ENCODE measurements around the gene POC1A.

Gene POC1A

GRCh38 chr3:52140769-52141168 is 13.5 kb downstream of the POC1A start:
- Histone ChIP-seq H3K27me3 (ENCODE audit: low read depth, low read length) (no peaks in the 10 kb centered on the region), H3K4me3 (ENCODE audit: low read depth in 1 of 2, low read length in 2 of 2) (no peak overlapping the region), H3K4me1 (ENCODE audit: control insufficient read depth in 1 of 2, insufficient read depth in 2 of 2, low read length in 2 of 2) (peaks cover 0 to 4% of the 10 kb centered on the region in 2 donors), H3K9me3 (ENCODE audit: control insufficient read depth in 1 of 2, low read length in 2 of 2) (no peaks in the 10 kb centered on the region), H3K27ac (ENCODE audit: low read length) (no peak overlapping the region), H3K36me3 (ENCODE audit: control insufficient read depth in 1 of 2, insufficient read depth in 2 of 2, low read length in 2 of 2) (no peaks in the 10 kb centered on the region)

GRCh38 chr3:52140000-52140399 is 14.2 kb downstream of the POC1A start:
- no peak overlapping the region for H3K4me3 ChIP-seq (ENCODE audit: low read depth in 1 of 2, low read length in 2 of 2)
- no peaks in the 10 kb centered on the region for H3K36me3 ChIP-seq (ENCODE audit: control insufficient read depth in 1 of 2, insufficient read depth in 2 of 2, low read length in 2 of 2)
- H3K27ac ChIP-seq (ENCODE audit: low read length): no peak overlapping the region
- no peaks in the 10 kb centered on the region for H3K27me3 ChIP-seq (ENCODE audit: low read depth, low read length)
- peaks cover 0 to 4% of the 10 kb centered on the region in 2 donors for H3K4me1 ChIP-seq (ENCODE audit: control insufficient read depth in 1 of 2, insufficient read depth in 2 of 2, low read length in 2 of 2)
- no peaks in the 10 kb centered on the region for H3K9me3 ChIP-seq (ENCODE audit: control insufficient read depth in 1 of 2, low read length in 2 of 2)

GRCh38 chr3:52137311-52137710 is 16.9 kb downstream of the POC1A start:
- no peaks in the 10 kb centered on the region for H3K9me3 ChIP-seq (ENCODE audit: control insufficient read depth in 1 of 2, low read length in 2 of 2)
- no peaks in the 10 kb centered on the region for H3K4me1 ChIP-seq (ENCODE audit: control insufficient read depth in 1 of 2, insufficient read depth in 2 of 2, low read length in 2 of 2)
- H3K4me3 ChIP-seq (ENCODE audit: low read depth in 1 of 2, low read length in 2 of 2): no peak overlapping the region
- H3K27me3 ChIP-seq (ENCODE audit: low read depth, low read length): no peaks in the 10 kb centered on the region
- H3K27ac ChIP-seq (ENCODE audit: low read length): no peak overlapping the region
- H3K36me3 ChIP-seq (ENCODE audit: control insufficient read depth in 1 of 2, insufficient read depth in 2 of 2, low read length in 2 of 2): no peaks in the 10 kb centered on the region

- H3K4me1 ChIP-seq (ENCODE audit: control insufficient read depth in 1 of 2, insufficient read depth in 2 of 2, low read length in 2 of 2): no peaks in the 10 kb centered on the region
- no peaks in the 10 kb centered on the region for H3K36me3 ChIP-seq (ENCODE audit: control insufficient read depth in 1 of 2, insufficient read depth in 2 of 2, low read length in 2 of 2)
- H3K27me3 ChIP-seq (ENCODE audit: low read depth, low read length): no peaks in the 10 kb centered on the region
- no peak overlapping the region for H3K27ac ChIP-seq (ENCODE audit: low read length)
- no peaks in the 10 kb centered on the region for H3K9me3 ChIP-seq (ENCODE audit: control insufficient read depth in 1 of 2, low read length in 2 of 2)
- no peak overlapping the region for H3K4me3 ChIP-seq (ENCODE audit: low read depth in 1 of 2, low read length in 2 of 2)
These were observed 17.7 kb downstream of the POC1A start for GRCh38 chr3:52136513-52136912.

GRCh38 chr3:52135332-52135731 is 18.9 kb downstream of the POC1A start:
- no peaks in the 10 kb centered on the region for H3K9me3 ChIP-seq (ENCODE audit: control insufficient read depth in 1 of 2, low read length in 2 of 2)
- H3K4me3 ChIP-seq (ENCODE audit: low read depth in 1 of 2, low read length in 2 of 2): no peak overlapping the region
- no peaks in the 10 kb centered on the region for H3K36me3 ChIP-seq (ENCODE audit: control insufficient read depth in 1 of 2, insufficient read depth in 2 of 2, low read length in 2 of 2)
- H3K27me3 ChIP-seq (ENCODE audit: low read depth, low read length): no peaks in the 10 kb centered on the region
- H3K27ac ChIP-seq (ENCODE audit: low read length): no peak overlapping the region
- no peaks in the 10 kb centered on the region for H3K4me1 ChIP-seq (ENCODE audit: control insufficient read depth in 1 of 2, insufficient read depth in 2 of 2, low read length in 2 of 2)

- Histone ChIP-seq H3K9me3 (ENCODE audit: control insufficient read depth in 1 of 2, low read length in 2 of 2) (no peaks in the 10 kb centered on the region), H3K27ac (ENCODE audit: low read length) (no peak overlapping the region), H3K36me3 (ENCODE audit: control insufficient read depth in 1 of 2, insufficient read depth in 2 of 2, low read length in 2 of 2) (no peaks in the 10 kb centered on the region), H3K4me3 (ENCODE audit: low read depth in 1 of 2, low read length in 2 of 2) (no peak overlapping the region), H3K27me3 (ENCODE audit: low read depth, low read length) (no peaks in the 10 kb centered on the region), H3K4me1 (ENCODE audit: control insufficient read depth in 1 of 2, insufficient read depth in 2 of 2, low read length in 2 of 2) (no peaks in the 10 kb centered on the region)
These were observed 19.5 kb downstream of the POC1A start for GRCh38 chr3:52134761-52135160.

- Histone ChIP-seq H3K36me3 (ENCODE audit: control insufficient read depth in 1 of 2, insufficient read depth in 2 of 2, low read length in 2 of 2) (no peaks in the 10 kb centered on the region), H3K9me3 (ENCODE audit: control insufficient read depth in 1 of 2, low read length in 2 of 2) (no peaks in the 10 kb centered on the region), H3K27ac (ENCODE audit: low read length) (no peak overlapping the region), H3K27me3 (ENCODE audit: low read depth, low read length) (no peaks in the 10 kb centered on the region), H3K4me3 (ENCODE audit: low read depth in 1 of 2, low read length in 2 of 2) (no peak overlapping the region), H3K4me1 (ENCODE audit: control insufficient read depth in 1 of 2, insufficient read depth in 2 of 2, low read length in 2 of 2) (no peaks in the 10 kb centered on the region)
These were observed 21.3 kb downstream of the POC1A start for GRCh38 chr3:52132930-52133329.

GRCh38 chr3:52132041-52132440 is 22.2 kb downstream of the POC1A start:
- H3K36me3 ChIP-seq (ENCODE audit: control insufficient read depth in 1 of 2, insufficient read depth in 2 of 2, low read length in 2 of 2): no peaks in the 10 kb centered on the region
- H3K27ac ChIP-seq (ENCODE audit: low read length): no peak overlapping the region
- H3K9me3 ChIP-seq (ENCODE audit: control insufficient read depth in 1 of 2, low read length in 2 of 2): no peaks in the 10 kb centered on the region
- H3K4me1 ChIP-seq (ENCODE audit: control insufficient read depth in 1 of 2, insufficient read depth in 2 of 2, low read length in 2 of 2): no peaks in the 10 kb centered on the region
- no peaks in the 10 kb centered on the region for H3K27me3 ChIP-seq (ENCODE audit: low read depth, low read length)
- H3K4me3 ChIP-seq (ENCODE audit: low read depth in 1 of 2, low read length in 2 of 2): no peak overlapping the region

- Histone ChIP-seq H3K4me1 (ENCODE audit: control insufficient read depth in 1 of 2, insufficient read depth in 2 of 2, low read length in 2 of 2) (no peaks in the 10 kb centered on the region), H3K27ac (ENCODE audit: low read length) (no peak overlapping the region), H3K27me3 (ENCODE audit: low read depth, low read length) (no peaks in the 10 kb centered on the region), H3K9me3 (ENCODE audit: control insufficient read depth in 1 of 2, low read length in 2 of 2) (no peaks in the 10 kb centered on the region), H3K4me3 (ENCODE audit: low read depth in 1 of 2, low read length in 2 of 2) (no peak overlapping the region), H3K36me3 (ENCODE audit: control insufficient read depth in 1 of 2, insufficient read depth in 2 of 2, low read length in 2 of 2) (no peaks in the 10 kb centered on the region)
These were observed 23.1 kb downstream of the POC1A start for GRCh38 chr3:52130966-52131622.

GRCh38 chr3:52128118-52128683 is 26.0 kb downstream of the POC1A start:
- Histone ChIP-seq H3K27me3 (ENCODE audit: low read depth, low read length) (no peaks in the 10 kb centered on the region), H3K4me3 (ENCODE audit: low read depth in 1 of 2, low read length in 2 of 2) (no peak overlapping the region), H3K27ac (ENCODE audit: low read length) (no peak overlapping the region)

GRCh38 chr3:52126500-52126899 is 27.7 kb downstream of the POC1A start:
- Histone ChIP-seq H3K4me1 (ENCODE audit: control insufficient read depth in 1 of 2, insufficient read depth in 2 of 2, low read length in 2 of 2) (peaks cover 0 to 10% of the 10 kb centered on the region in 2 donors), H3K9me3 (ENCODE audit: control insufficient read depth in 1 of 2, low read length in 2 of 2) (no peaks in the 10 kb centered on the region), H3K27me3 (ENCODE audit: low read depth, low read length) (no peaks in the 10 kb centered on the region), H3K27ac (ENCODE audit: low read length) (no peak overlapping the region), H3K4me3 (ENCODE audit: low read depth in 1 of 2, low read length in 2 of 2) (no peak overlapping the region), H3K36me3 (ENCODE audit: control insufficient read depth in 1 of 2, insufficient read depth in 2 of 2, low read length in 2 of 2) (no peaks in the 10 kb centered on the region)

More at GRCh38 chr3:52128118-52128683, 26.0 kb downstream of the POC1A start:
- H3K9me3 ChIP-seq (ENCODE audit: control insufficient read depth in 1 of 2, low read length in 2 of 2): no peaks in the 10 kb centered on the region
- H3K36me3 ChIP-seq (ENCODE audit: control insufficient read depth in 1 of 2, insufficient read depth in 2 of 2, low read length in 2 of 2): no peaks in the 10 kb centered on the region
- no peaks in the 10 kb centered on the region for H3K4me1 ChIP-seq (ENCODE audit: control insufficient read depth in 1 of 2, insufficient read depth in 2 of 2, low read length in 2 of 2)

- Histone ChIP-seq H3K4me3 (ENCODE audit: low read depth in 1 of 2, low read length in 2 of 2) (no peak overlapping the region), H3K4me1 (ENCODE audit: control insufficient read depth in 1 of 2, insufficient read depth in 2 of 2, low read length in 2 of 2) (peaks cover 1 to 13% of the 10 kb centered on the region in 2 donors), H3K9me3 (ENCODE audit: control insufficient read depth in 1 of 2, low read length in 2 of 2) (no peaks in the 10 kb centered on the region), H3K27me3 (ENCODE audit: low read depth, low read length) (no peaks in the 10 kb centered on the region), H3K36me3 (ENCODE audit: control insufficient read depth in 1 of 2, insufficient read depth in 2 of 2, low read length in 2 of 2) (no peaks in the 10 kb centered on the region), H3K27ac (ENCODE audit: low read length) (no peak overlapping the region)
These were observed 28.2 kb downstream of the POC1A start for GRCh38 chr3:52126036-52126435.
